ENCODE measurements around the gene MYO18A. TPM values are rescaled to one million over a fixed set of nuclear protein-coding genes. Genes with fewer than 3 reads are reported as not detected.

MYO18A gene
- total and polyA plus RNA-seq, 10 of the 15 experiments (the other 5 are each of a cell fraction or from before 2014, with no cell fraction given): 2.9 to 66.0 (median 24.5) TPM

GRCh38 chr17:29149431-29150064, 30.6 kb downstream of the MYO18A start (continued):
- TF ChIP-seq KDM1A (IDR thresholded peaks at IDR 0.05; ENCODE audit: borderline replicate concordance) (no peak), NR2C2 (IDR thresholded peaks at IDR 0.05; ENCODE audit: borderline replicate concordance, control insufficient read depth, insufficient read length, low read depth) (no peak), HCFC1 (IDR thresholded peaks at IDR 0.05; ENCODE audit: low read length) (no peak), IKZF2 (IDR thresholded peaks at IDR 0.05) (peak; percentile 60 to 69; a peak in 3 of 4 replicates), ZZZ3 (IDR thresholded peaks at IDR 0.05; ENCODE audit: control insufficient read depth, insufficient read length, low read depth) (no peak), TBL1XR1 (IDR thresholded peaks at IDR 0.05; ENCODE audit: low read depth, low read length) (no peak), IRF3 (IDR thresholded peaks at IDR 0.05) (no peak), FOXK2 (IDR thresholded peaks at IDR 0.05) (no peak), YY1 (IDR thresholded peaks at IDR 0.05; ENCODE audit: low read depth, low read length) (no peak; the same call in 1 of the 2 replicates), USF1 (IDR thresholded peaks at IDR 0.05; ENCODE audit: borderline replicate concordance, extremely low read length, insufficient read depth, low read depth, low read length) (no peak), RELA (IDR thresholded peaks at IDR 0.05; ENCODE audit: borderline replicate concordance, partially characterized antibody) (peak; percentile 96), SMAD1 (IDR thresholded peaks at IDR 0.05; ENCODE audit: low read depth, partially characterized antibody) (no peak), POLR2AphosphoS5 (IDR thresholded peaks at IDR 0.05; ENCODE audit: low read length) (no peak; the same call in 1 of the 2 replicates), CBFB (IDR thresholded peaks at IDR 0.05; ENCODE audit: low read depth) (no peak), ZBTB40 (IDR thresholded peaks at IDR 0.05; ENCODE audit: borderline replicate concordance) (no peak; the same call in 1 of the 2 replicates), RCOR1 (conservative IDR thresholded peaks at IDR 0.05; ENCODE audit: low read depth, low read length) (no peak), SP1 (IDR thresholded peaks at IDR 0.05; ENCODE audit: low read depth, low read length) (peak; percentile 35), TCF12 (IDR thresholded peaks at IDR 0.05; ENCODE audit: low read depth, low read length) (peak; percentile 98)
- TF ChIP-seq, protein P1, sequence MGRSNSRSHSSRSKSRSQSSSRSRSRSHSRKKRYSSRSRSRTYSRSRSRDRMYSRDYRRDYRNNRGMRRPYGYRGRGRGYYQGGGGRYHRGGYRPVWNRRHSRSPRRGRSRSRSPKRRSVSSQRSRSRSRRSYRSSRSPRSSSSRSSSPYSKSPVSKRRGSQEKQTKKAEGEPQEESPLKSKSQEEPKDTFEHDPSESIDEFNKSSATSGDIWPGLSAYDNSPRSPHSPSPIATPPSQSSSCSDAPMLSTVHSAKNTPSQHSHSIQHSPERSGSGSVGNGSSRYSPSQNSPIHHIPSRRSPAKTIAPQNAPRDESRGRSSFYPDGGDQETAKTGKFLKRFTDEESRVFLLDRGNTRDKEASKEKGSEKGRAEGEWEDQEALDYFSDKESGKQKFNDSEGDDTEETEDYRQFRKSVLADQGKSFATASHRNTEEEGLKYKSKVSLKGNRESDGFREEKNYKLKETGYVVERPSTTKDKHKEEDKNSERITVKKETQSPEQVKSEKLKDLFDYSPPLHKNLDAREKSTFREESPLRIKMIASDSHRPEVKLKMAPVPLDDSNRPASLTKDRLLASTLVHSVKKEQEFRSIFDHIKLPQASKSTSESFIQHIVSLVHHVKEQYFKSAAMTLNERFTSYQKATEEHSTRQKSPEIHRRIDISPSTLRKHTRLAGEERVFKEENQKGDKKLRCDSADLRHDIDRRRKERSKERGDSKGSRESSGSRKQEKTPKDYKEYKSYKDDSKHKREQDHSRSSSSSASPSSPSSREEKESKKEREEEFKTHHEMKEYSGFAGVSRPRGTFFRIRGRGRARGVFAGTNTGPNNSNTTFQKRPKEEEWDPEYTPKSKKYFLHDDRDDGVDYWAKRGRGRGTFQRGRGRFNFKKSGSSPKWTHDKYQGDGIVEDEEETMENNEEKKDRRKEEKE (IDR thresholded peaks at IDR 0.05): no peak
- TF ChIP-seq, protein P2, sequence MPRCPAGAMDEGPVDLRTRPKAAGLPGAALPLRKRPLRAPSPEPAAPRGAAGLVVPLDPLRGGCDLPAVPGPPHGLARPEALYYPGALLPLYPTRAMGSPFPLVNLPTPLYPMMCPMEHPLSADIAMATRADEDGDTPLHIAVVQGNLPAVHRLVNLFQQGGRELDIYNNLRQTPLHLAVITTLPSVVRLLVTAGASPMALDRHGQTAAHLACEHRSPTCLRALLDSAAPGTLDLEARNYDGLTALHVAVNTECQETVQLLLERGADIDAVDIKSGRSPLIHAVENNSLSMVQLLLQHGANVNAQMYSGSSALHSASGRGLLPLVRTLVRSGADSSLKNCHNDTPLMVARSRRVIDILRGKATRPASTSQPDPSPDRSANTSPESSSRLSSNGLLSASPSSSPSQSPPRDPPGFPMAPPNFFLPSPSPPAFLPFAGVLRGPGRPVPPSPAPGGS (IDR thresholded peaks at IDR 0.05; ENCODE audit: borderline replicate concordance, insufficient read depth, low read depth, low read length, poor library complexity, severe bottlenecking): no peak

All from GM12878 (cell line).